ENCODE measurements around the gene PKD2.

DNA sequence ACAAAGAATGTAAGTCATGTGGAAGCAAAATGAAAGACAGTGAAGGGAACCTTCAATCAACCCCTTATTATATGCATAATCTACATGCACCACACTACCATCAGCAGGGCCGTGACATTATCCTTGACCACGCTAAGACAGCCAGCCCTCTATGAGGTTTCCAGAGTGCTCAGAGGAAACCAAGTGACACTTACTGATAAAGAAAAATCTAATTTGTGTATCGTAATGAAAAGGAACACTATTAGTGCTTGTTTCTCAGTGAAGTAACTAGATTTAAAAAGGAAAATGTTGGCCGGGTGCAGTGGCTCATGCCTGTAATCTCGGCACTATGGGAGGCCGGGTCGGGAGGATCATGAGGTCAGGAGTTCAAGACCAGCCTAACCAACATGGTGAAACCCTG, 94.6 kb downstream of the PKD2 start:
- TF ChIP-seq POLR2AphosphoS5 (IDR thresholded peaks at IDR 0.05) (no peak), CTCF (IDR thresholded peaks at IDR 0.05) (no peak), POLR2A (IDR thresholded peaks at IDR 0.05; ENCODE audit: low read depth) (no peak)
